OCI-LY3 (cell line): ENCODE measurements around the gene P2RY8.

Experiments used
- H2AFZ ChIP-seq: fragments of 200-600, 300-600 bp; shearing (Covaris generic); 2 replicates; pipeline ENCODE4 v1.6.0; 2014; ENCODE audit warnings: antibody characterized with exemption, low read depth, low read length
- H3K27ac ChIP-seq: fragments of 200-600, 300-600 bp; sonication (generic); 2 replicates; pipeline ENCODE4 v1.5.1; 2014; ENCODE audit warnings: mild to moderate bottlenecking, low read length, moderate library complexity, mixed read lengths
- H3K27me3 ChIP-seq: fragments of 200-600, 300-600 bp; sonication (generic); 2 replicates; pipeline ENCODE4 v1.6.1; 2014; ENCODE audit warnings: low read depth, low read length, mixed read lengths
- H3K36me3 ChIP-seq: fragments of 200-600, 300-600 bp; sonication (generic); replicated peaks from 2 replicates; pipeline ENCODE3; 2014; ENCODE audit warnings: low read depth, low read length, mixed read lengths
- H3K4me1 ChIP-seq: fragments of 300-600, 200-600 bp; sonication (generic); 2 replicates; pipeline ENCODE4 v1.6.1; 2014; ENCODE audit warnings: low read length, mixed read lengths
- H3K4me2 ChIP-seq: fragments of 200-600, 300-600 bp; sonication (generic); 2 replicates; pipeline ENCODE4 v1.6.1; 2014; ENCODE audit warnings: low read length, mixed read lengths
- H3K4me3 ChIP-seq: fragments of 300-600, 200-600 bp; sonication (generic); 2 replicates; pipeline ENCODE4 v1.5.1; 2014; ENCODE audit warnings: antibody characterized with exemption, mild to moderate bottlenecking, low read length, moderate library complexity
- H3K79me2 ChIP-seq: fragments of 300-600, 200-600 bp; shearing (Covaris generic); 2 replicates; pipeline ENCODE4 v1.6.1; 2014; ENCODE audit warnings: mild to moderate bottlenecking, low read length, mixed read lengths
- H3K9ac ChIP-seq: fragments of 300-600, 200-600 bp; shearing (Covaris generic); 2 replicates; pipeline ENCODE4 v1.6.0; 2014; ENCODE audit warnings: mild to moderate bottlenecking, low read length, moderate library complexity
- H3K9me3 ChIP-seq: fragments of 200-600, 300-600 bp; shearing (Covaris generic); 2 replicates; pipeline ENCODE4 v1.6.1; 2014; ENCODE audit warnings: low read length, mixed read lengths; ENCODE audit not compliant: insufficient read depth
- H4K20me1 ChIP-seq: fragments of 200-600, 300-600 bp; sonication (generic); 2 replicates; pipeline ENCODE4 v1.6.1; 2016; ENCODE audit warnings: low read length, mixed read lengths; ENCODE audit not compliant: insufficient read depth
- CTCF ChIP-seq: fragments of 200-600, 300-600 bp; sonication (generic); IDR thresholded peaks from 2 replicates; pipeline ENCODE4 v1.5.1; 2014; ENCODE audit warnings: antibody characterized with exemption, low read length, low read depth
- EZH2phosphoT487 ChIP-seq: fragments of 200-600 bp; shearing (Covaris generic); IDR thresholded peaks from 2 replicates; pipeline ENCODE4 v1.6.1; 2018; ENCODE audit warnings: antibody characterized with exemption, mixed run types, low read depth

P2RY8 gene

GRCh38 chrX:1466971-1467561 lies 69.9 kb downstream of the P2RY8 start:
- H3K27ac ChIP-seq, result peak overlapping the region; percentile 82
- H3K4me2 ChIP-seq, result peak overlapping the region; percentile 75
- H3K4me3 ChIP-seq, result peak overlapping the region; percentile 47
- H3K79me2 ChIP-seq, result peaks cover 15% of the 10 kb centered on the region
- no peaks in the 10 kb centered on the region for H3K9me3 ChIP-seq
- no peaks in the 10 kb centered on the region for H3K27me3 ChIP-seq
- peak overlapping the region; percentile 48 for H3K9ac ChIP-seq
- TF ChIP-seq EZH2phosphoT487 (no peak), CTCF (no peak)
- peaks cover 57% of the 10 kb centered on the region for H3K36me3 ChIP-seq
- H3K4me1 ChIP-seq, result peaks cover 48% of the 10 kb centered on the region
- H2AFZ ChIP-seq, result no peak overlapping the region
- H4K20me1 ChIP-seq, result peaks cover 29% of the 10 kb centered on the region; the same call in 1 of the 2 replicates

- Histone ChIP-seq H3K4me1 (peaks cover 39% of the 10 kb centered on the region), H3K79me2 (peaks cover 7% of the 10 kb centered on the region), H4K20me1 (peaks cover 21% of the 10 kb centered on the region; the same call in 1 of the 2 replicates), H3K36me3 (peaks cover 50% of the 10 kb centered on the region), H3K9me3 (no peaks in the 10 kb centered on the region), H3K27me3 (no peaks in the 10 kb centered on the region), H3K9ac (no peak overlapping the region), H2AFZ (no peak overlapping the region), H3K4me2 (no peak overlapping the region), H3K4me3 (no peak overlapping the region), H3K27ac (no peak overlapping the region)
- TF ChIP-seq EZH2phosphoT487, result no peak
- TF ChIP-seq CTCF, result no peak
Observed at GRCh38 chrX:1466232-1466661, 70.7 kb downstream of the P2RY8 start.

DNA sequence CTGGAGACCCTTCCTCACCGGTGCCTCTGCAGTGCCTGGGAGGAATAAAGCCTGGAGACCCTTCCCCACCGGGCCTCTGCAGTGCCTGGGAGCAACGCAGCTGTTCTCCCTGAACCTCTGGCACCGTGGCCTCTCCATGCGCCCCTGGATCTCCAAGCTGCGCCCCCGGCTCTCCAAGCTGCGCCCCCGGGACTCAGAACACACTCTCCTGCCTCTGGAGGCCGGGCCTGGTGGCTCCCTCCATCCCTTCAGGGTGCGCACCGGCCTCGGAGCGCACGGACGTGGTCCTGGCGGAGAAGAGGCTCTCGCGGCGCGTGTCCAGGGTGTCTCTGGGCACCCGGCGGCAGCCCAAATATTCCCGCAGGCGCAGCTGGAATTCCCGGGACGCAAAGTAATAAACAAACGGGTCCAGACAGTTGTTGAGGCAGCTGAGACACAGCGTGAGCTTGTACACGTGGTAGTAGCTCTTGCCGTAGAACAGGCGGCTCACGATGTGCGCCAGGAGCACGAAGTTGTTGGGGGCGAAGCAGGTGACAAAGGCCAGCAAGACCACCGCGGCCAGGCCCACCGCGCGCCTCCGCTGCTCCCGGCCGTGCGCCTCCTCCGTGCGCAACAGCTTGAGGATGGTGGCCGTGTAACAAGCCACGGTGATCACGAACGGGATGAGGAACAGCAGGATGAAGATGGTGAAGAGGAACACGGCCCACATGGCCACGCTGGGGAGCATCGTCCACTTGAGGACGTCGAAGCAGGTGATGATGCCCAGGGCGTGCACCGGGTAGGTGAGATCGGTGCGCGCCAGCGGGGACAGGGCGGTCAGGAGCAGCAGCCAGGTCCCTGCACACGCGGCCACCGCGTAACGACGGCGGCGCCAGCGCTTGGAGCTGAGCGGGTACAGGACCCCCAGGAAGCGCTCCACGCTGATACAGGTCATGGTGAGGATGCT lies 71.4 kb downstream of the P2RY8 start:
- H3K27me3 ChIP-seq, result no peaks in the 10 kb centered on the region

More for the DNA sequence above, 71.4 kb downstream of the P2RY8 start:
- H3K4me2 ChIP-seq, result no peak overlapping the region
- H3K4me3 ChIP-seq, result no peak overlapping the region
- H3K27ac ChIP-seq, result no peak overlapping the region
- peaks cover 36% of the 10 kb centered on the region for H3K4me1 ChIP-seq
- peaks cover 21% of the 10 kb centered on the region; the same call in 1 of the 2 replicates for H4K20me1 ChIP-seq
- H3K9me3 ChIP-seq, result no peaks in the 10 kb centered on the region
- no peak overlapping the region for H2AFZ ChIP-seq
- H3K79me2 ChIP-seq, result peaks cover 7% of the 10 kb centered on the region
- H3K36me3 ChIP-seq, result peaks cover 49% of the 10 kb centered on the region
- TF ChIP-seq CTCF, result no peak
- TF ChIP-seq EZH2phosphoT487, result no peak
- H3K9ac ChIP-seq, result no peak overlapping the region
